ENCODE data around the gene CACNA1B.
"Not testable (repeated sequence)": the region's sequence is repeated elsewhere in the genome, so short reads cannot be mapped to it uniquely, and the experiment has no call there.

The CACNA1B gene

GRCh38 chr9:138099803-138100598 is 222.4 kb downstream of the CACNA1B start:
- DNase-seq (ENCODE audit: low read depth in 2 of 2), result no peak

- DNase-seq (ENCODE audit: low read depth in 2 of 2), result no peak
Observed at GRCh38 chr9:138100711-138101350, 223.2 kb downstream of the CACNA1B start.

GRCh38 chr9:138101444-138102234 is 224.1 kb downstream of the CACNA1B start:
- DNase-seq (ENCODE audit: low read depth in 2 of 2), result no peak

GRCh38 chr9:138102246-138103051 is 224.9 kb downstream of the CACNA1B start:
- no peak for DNase-seq (ENCODE audit: low read depth in 2 of 2)

GRCh38 chr9:138103111-138103848 is 225.7 kb downstream of the CACNA1B start:
- DNase-seq (ENCODE audit: low read depth in 2 of 2), result no peak

- DNase-seq (ENCODE audit: low read depth in 2 of 2), result no peak
Observed at GRCh38 chr9:138103849-138104206, 226.2 kb downstream of the CACNA1B start.

GRCh38 chr9:138104251-138105122 is 226.9 kb downstream of the CACNA1B start:
- no peak for DNase-seq (ENCODE audit: low read depth in 2 of 2)

- no peak for DNase-seq (ENCODE audit: low read depth in 2 of 2)
Observed at GRCh38 chr9:138105123-138105415, 227.5 kb downstream of the CACNA1B start.

GRCh38 chr9:138105561-138106505 is 228.3 kb downstream of the CACNA1B start:
- DNase-seq (ENCODE audit: low read depth in 2 of 2), result no peak

GRCh38 chr9:138107039-138107438 is 229.5 kb downstream of the CACNA1B start:
- DNase-seq (ENCODE audit: low read depth in 2 of 2), result not testable (repeated sequence)

GRCh38 chr9:138111607-138112006 is 234.0 kb downstream of the CACNA1B start:
- DNase-seq (ENCODE audit: low read depth in 2 of 2), result no peak

GRCh38 chr9:138112090-138112748 is 234.6 kb downstream of the CACNA1B start:
- no peak for DNase-seq (ENCODE audit: low read depth in 2 of 2)

- DNase-seq (ENCODE audit: low read depth in 2 of 2), result no peak
Observed at GRCh38 chr9:138112791-138113600, 235.4 kb downstream of the CACNA1B start.

GRCh38 chr9:138113701-138114325 is 236.2 kb downstream of the CACNA1B start:
- not testable (repeated sequence) for DNase-seq (ENCODE audit: low read depth in 2 of 2)

- DNase-seq (ENCODE audit: low read depth in 2 of 2), result no peak
Observed at GRCh38 chr9:138114501-138115245, 237.1 kb downstream of the CACNA1B start.

- no peak for DNase-seq (ENCODE audit: low read depth in 2 of 2)
Observed at GRCh38 chr9:138115506-138115905, 237.9 kb downstream of the CACNA1B start.

Measured in stimulated activated CD4-positive, alpha-beta T cell treated with anti-CD3 and anti-CD28 coated beads, Interleukin-12 subunit alpha, Interleukin-12 subunit beta, amount 100 ng/mL, for 24 hours (primary cell).